HG03521 (cell line): ENCODE data around the gene ZNF385D.

Experiments used
- ATAC-seq: cut with Tn5 transposase; IDR thresholded peaks from one replicate; pipeline ENCODE4 v1.9.1; 2021; ENCODE audit warnings: mild to moderate bottlenecking, moderate library complexity; ENCODE audit not compliant: unreplicated experiment

ZNF385D gene, protein sequence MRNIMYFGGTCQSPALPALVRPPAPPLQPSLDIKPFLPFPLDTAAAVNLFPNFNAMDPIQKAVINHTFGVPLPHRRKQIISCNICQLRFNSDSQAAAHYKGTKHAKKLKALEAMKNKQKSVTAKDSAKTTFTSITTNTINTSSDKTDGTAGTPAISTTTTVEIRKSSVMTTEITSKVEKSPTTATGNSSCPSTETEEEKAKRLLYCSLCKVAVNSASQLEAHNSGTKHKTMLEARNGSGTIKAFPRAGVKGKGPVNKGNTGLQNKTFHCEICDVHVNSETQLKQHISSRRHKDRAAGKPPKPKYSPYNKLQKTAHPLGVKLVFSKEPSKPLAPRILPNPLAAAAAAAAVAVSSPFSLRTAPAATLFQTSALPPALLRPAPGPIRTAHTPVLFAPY

DNA sequence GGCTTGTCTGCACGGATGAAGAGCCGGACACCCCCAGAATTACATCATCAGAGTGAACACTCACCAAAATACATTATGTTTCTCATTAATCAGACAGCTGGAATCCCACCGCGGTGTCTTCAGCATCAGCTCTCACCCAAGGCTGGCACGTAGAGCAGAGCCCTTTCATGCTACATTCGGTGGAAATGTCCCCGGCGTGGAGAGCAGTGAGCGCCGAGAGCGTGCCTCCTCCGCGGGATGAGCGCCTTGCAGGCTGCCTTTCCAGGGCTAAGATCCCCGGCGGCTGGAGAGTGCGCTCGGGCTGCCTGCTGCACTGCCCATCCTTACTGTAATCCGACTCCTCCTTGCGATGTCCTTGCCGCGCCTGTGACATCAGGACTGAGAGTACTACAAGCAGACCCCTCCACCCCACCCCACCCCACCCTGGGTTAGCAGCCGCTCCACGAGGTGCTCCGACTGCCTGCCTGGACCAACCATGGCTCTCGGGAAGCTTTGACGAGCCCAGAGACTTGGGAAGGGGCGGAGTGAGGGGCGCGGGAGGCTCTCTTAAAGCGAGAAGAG, at the start of gene ZNF385D:
Gene ZNF385D (minus strand): TSS at position 380 of the 561 bp plus-strand sequence. CDS start 294 bp downstream, at position 86.
- no peak for ATAC-seq

DNA sequence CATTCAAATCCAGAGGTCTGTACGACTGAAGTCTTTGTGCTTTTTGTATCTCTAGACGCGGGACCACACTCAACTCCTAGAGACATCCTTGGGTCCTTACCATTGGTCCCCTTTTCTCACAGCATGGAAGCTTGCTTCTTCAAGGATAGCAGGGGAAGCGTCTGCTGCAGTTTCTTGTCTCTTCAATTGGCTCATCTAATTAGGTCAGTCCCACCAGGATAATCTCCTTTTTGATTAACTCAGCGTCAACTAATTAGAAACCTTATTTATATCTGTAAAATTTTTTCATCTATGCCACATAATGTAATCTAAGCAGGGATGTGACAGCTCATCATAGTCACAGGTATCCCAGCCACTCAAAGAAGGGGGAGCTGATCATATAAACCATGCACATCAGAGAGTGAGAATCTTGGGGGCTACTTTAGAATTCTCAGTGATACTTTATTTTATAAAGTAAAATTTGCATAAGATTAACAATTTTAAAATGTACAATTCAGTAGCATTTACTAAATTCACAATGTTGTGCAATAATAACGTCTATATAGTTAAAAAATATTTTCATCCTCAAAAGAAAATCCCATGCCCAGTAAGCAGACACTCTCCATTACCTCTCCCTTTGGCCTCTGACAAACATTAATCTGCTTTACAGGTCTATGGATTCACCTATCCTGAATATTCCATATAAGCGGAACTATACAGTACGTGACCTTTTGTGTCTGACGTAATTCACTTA, 47.5 kb upstream of the ZNF385D start:
- no peak for ATAC-seq

DNA sequence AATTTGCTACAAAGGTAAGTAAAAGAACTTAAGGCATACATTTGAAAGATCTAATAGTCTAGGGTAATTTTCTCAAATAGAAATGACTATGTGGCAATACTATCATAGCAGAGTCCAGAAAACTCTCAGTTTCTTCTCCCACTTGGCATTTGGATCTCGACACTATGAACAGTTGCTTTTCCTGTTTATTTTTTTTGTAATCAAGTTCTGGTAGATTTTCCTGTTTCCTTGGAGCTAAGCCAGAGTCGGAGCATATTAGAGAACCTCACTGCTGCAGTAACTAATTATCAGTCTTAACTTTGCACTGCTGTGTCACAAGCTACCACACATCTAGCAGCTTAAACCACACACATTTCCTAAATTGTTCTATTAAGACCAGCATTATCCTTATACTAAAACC, 44.9 kb upstream of the ZNF385D start:
- ATAC-seq = no peak

DNA sequence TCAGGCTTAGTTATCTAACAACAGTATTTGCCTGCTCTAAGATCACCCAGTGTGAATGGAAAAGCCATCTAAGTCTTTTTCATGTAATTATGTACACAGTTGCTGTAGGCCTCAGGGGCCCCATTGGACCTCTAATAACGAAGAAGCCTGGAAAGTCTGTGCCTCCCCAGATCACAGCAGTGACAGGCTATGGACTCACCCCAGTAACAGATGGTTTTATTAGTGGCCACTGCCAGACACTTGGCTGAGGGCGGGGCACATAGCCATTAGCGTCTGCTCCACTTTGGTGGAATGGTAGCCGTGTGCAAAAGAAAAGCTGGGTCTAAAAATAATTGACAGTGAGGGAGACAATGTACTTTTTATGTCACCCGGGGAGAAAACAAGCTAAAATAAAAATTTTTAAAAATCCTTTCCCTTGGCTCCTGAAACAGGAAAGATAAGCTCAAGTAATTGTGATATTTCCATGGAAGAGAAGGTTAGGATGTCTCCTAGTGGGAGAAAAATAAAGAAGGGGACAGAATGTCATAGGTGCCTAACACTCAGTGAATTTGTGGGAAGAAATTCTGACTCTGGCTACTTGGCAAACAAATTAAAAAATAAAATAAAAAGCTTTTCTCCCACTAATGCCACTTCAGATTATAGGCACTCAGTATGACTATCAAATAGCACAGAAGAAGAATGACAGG, 44.3 kb upstream of the ZNF385D start:
- no peak for ATAC-seq

DNA sequence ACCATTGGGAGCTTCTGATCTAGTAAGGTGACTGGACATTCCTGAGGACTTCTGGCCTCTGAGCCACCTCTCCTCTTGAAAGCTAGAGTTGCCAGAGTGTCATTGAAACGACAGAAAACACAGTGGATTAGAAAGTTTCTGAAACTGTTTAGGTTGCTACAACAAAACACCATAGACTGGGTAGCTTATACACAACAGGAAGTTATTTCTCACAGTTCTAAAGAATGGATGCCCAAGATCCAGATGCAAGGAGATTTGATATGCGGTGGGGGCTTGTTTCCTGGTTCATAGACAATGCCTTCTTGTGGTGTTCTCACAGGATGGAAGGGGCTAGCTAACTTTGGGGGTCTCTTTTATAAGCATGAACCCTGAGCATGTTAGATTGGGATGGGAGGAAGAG, 43.3 kb upstream of the ZNF385D start:
- no peak for ATAC-seq

DNA sequence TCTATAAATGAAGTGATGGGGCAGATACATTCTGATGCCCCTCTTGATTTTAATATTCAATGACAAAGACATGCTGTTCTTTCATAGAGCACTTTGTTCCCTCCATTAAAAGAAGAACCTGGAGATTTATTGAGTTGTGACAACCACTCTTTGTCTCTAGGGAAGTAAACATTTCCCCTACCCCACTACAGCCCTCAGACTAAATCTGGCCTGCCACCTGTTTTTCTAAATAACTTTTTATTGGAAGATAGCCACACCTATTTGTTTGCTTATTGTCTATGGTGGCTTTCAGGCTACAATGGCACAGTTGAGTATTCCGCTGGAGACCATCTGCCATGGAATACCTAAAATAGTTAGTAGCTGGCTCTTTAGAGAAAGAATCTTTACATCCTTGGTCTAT, 41.2 kb upstream of the ZNF385D start:
- no peak for ATAC-seq

DNA sequence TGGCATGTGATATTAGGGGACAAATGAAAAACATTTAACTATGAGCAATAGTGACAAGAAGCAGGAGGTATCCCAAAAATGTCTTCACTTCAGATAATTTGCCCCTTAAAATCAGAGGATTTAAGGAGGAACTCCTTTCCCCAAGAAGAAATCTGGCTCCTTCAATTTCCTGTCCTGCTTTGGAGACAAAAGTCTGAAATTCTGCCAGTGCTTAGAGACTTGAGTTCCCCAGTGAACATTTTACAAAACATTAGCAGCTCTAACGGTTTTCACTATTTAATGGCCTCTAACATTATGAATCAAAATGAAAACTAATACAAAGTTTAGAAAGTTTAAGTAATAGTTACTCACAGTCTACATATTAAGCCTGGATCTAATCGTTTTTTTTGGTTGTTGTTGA, 40.3 kb upstream of the ZNF385D start:
- no peak for ATAC-seq

DNA sequence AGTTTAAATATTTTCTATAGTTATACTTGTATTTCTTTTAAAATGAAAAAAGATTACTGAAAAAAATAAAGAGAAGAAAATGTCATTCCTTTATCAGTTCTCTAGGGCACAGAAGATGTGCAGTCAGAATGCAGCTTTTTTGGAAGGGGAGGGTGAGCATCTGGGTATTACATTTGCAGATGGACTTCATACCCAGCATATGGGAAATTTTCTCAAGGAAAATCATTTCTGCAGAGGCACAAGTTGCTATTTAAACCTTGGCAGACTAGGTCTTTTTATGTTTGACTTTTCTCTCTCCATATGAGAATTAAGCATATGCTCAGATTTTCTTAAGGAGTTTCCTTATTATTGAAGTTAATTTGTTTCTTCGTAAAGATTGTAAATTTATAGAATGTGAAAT, 39.5 kb upstream of the ZNF385D start:
- ATAC-seq = no peak

DNA sequence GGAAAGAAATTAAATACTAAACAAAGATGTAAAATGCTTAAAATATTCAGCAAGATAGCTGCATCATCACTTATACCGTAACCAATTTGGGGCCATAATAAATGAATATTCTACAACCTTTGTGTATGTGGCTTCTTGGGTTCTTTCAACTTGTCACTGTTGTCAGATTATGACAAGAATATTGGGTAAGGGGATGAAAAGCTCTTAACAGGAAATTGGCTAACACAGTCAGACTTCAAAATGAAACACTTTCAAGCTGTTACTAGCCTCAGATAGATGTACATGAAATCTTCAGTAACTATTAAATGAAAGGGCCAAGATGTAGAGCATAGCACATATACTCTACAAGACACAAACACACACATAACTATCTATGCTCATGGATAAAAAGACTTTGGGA, 38.7 kb upstream of the ZNF385D start:
- ATAC-seq = no peak

DNA sequence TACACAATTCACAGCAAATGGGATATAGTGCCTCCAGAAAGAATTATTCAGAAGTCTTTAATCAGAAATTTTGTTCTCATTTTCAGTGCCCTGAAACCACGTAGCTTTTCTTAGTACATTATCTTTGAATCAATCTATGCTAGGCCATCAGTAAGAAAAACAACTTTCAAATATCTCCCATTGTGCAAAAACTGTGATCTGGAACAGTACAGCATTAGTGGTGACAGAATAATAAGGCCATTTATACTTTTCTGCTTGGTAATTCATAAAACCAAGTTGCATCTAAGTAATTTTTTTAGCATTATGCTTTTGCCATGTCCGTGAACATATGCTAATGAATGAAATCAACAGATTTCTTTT, 35.4 kb upstream of the ZNF385D start:
- ATAC-seq = no peak

DNA sequence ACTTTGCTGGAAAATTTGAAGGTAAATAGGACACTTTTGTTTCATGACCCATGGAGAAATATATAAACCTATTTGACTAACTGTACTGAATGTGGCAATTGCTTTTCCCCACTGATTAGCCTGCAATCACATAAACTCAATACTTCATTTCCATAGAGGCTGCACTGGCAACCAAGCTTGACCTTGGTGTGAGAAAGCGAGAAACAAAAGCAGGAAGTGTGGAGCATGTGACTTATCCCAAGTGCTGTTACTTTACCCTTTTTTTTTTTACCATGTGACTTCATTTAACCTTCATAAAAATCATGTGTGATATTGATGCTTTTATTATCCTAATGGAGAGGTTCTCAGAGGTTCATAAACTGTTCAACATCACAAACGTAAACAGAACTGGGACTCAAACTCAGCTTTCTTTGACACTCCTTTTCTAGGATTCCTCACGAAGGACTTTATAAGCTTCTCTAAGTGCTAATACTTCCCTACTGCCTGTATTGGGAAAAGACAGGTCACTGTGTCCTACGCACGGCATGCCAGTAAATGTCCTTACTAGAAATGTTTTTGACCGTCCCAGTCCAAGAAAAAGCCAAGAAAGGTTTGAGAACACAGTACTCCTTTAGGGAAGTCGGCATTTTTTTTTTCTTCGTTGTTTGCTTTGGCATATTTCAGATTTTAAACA, 34.9 kb upstream of the ZNF385D start:
- ATAC-seq = no peak

DNA sequence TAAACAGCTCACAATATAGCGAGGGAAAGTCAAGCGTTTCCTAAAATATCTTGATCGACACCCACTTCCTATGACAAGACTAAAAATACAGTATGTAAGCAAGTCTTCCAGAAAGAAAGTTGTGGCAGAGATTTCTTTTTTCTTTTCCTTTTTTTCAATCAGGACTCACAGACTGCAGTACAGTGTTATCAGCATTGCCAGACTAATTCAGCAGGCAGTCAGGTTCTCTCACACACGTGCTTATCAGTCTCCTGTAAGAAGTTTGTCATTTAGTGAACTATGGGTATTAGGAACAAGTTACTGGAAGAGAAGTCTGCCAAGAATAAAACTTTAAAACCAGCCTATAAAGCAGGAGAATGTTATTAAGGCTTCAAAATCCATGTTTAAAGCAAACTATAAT, 32.8 kb upstream of the ZNF385D start:
- ATAC-seq = no peak

DNA sequence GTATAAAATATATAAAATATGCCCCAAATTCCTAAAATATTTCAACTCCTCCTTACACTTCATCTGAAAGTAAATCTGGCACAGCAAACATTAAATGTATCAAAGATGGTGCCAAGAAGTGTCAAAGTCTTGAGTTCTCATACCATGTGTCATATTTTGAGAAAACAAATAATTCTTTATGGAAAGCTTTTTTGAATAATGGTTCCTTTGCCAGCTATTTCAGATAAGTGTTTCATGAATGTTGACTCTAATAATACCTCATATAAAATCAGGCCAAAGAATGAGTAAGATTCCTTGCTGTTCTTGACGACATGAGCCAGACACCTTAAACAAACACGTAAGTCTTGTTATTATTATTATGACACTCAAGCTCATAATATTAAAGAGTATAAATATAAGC, 30.3 kb upstream of the ZNF385D start:
- ATAC-seq = no peak

DNA sequence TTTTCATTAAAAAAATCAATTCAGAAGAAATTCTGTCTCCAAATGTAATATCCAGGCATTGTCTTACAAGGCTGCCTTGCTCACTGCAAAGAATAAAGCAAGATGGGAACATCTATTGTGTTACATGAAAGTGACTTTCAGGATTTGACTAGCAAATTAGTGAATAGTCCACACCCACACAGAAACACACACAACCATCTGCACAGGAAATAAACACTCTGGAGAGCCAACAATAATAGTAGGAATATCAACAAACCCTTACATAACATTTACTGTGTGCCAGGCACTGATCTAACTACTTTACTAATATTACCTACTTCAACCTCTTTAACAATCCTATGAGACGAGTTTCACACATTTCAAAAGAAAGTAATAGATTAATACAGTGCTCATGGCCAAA, 28.9 kb upstream of the ZNF385D start:
- ATAC-seq = no peak

DNA sequence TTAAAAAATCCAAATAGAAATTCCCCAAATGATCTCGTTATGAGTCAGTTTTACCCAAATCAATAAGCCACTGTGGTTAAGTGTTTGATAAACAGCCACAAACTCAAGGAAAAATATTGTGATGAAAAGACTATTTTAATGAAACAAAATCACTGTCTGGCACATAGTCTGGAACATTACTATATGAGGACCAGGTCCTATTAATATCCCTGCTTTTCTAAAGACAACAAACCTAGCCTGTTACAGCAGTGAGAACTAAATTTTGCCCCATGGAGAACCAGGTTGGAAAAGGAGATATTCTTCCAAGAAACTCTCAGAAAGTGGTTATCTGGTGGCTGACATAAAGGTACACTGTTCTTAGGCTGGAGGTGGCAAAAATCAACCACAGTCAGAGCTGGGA, 27.7 kb upstream of the ZNF385D start:
- no peak for ATAC-seq

DNA sequence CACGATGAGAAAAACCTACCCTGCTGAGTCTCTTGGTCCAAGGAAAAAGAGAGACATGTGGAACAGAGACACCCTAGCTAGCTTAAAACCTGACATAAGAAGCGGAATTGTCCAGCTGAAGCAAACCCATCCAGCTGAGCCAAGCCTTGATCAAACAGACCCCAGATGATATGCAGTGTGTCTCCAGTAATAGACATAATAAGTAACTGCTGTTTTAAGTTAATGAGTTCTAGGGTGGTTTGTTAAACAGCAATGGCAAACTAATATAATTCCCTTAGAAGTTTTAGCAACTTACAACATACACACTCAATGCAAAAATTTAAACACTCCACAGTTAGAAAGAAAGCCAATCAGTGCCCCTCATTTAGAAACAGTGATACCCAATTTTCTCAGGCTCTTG, 26.8 kb upstream of the ZNF385D start:
- no peak for ATAC-seq

DNA sequence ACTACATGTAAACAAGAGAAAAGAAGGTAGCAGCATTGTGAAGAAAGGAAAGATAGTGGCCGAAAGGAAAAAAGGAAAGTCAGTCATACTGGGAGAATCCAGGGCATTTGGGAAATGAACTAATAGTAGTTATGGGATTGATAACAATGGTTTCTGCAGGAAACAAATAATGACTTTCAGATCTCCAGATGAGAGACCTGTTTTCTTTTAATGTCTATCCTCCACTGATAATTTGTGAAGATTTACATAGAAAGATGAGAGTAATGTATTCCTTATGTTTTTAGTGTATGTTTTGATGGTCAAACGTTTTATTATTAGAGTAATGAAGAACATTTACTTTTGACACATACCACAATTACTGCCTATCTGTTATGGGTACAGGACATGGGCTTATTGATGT, 15.0 kb upstream of the ZNF385D start:
- ATAC-seq = no peak

DNA sequence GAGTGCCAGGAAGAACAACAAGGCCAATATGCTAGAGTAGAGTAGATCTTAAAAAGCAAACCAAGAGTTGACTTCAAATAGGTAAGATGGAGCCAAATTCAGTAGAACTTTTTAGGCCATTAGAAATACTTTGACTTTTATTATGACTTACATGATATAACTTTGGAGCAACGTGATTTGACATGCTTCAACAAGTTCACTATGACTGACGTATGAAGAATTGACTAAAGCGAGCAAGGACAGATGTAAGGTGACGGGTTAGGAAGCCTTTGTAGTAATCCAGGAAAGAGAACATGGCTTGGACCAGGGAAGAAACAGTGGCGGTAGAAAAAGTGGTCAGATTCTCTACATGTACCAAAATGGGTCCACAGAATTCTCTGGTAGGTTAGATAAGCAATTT, 4.9 kb upstream of the ZNF385D start:
- no peak for ATAC-seq

DNA sequence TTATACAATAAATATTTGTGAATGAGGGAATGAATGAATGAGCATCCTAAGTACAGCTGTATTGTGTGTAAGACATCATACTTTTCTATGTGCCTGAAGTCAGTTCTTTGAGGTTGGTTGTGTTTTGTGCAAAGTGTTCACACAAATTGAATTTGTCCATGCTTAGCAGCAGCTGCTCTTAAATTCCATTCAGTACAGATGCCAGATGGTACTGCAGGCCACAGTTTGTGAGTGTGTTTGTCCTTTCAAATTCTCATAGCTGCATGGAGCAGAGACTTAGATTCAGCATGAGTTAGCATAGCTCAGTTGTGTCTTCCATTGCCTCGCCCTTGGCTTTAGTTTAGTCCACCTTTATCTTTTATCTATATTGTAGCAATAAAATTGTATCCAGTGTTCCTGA, 3.8 kb upstream of the ZNF385D start:
- no peak for ATAC-seq

DNA sequence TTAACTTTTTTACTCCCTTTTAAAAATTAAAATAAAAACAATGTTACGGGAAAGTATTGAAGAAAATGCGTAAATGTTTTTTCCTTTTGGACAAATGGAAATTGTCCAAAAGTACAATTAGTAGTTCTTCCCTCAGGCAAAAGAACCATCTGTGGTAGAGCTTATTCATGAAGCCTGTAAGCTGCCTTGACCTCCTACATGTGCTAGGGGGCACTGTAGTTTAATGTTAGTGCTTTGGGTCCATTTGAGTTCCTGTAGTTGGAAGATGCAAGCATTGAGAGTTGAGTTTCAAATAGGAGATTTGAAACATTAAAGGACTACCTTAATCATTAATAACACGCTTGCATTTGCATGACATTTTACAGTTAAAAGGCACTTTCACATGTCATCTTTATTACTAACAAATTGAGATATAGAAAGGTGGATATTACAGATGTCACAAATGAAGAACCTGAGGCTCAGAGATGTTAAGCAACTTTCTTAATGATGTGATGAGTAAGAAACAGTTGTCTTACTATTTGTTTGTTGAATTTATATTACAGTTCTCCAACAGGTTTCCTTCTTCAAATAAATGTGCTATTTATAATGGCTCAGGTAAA, 1.8 kb upstream of the ZNF385D start:
- no peak for ATAC-seq

DNA sequence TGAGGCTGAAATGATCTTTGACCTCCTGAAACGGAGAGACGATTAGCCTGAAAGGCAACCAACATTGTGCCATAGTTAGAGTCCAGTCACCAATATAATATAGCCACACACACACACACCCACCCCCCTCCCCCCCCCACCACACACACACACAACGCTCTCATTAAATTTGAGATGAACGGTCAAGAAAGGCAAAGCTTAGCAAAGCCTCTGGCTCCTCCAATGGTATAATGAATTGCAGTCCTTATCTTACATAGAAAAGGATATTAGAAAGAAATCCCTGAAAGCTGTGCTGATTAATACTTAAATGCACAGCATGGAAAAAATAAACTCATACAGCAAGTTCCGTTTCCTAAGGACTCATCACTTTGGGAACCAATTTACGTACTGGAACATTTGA, 876 bp upstream of the ZNF385D start:
- ATAC-seq = no peak
